Subcutaneous abdominal adipose tissue (tissue), 5 donors: ENCODE measurements around the gene WASHC4.

Source experiments
- H3K27ac ChIP-seq: one replicate; pipeline ENCODE4 v1.7.0; 2013; ENCODE audit warnings: low read depth, mild to moderate bottlenecking, inconsistent platforms, low read length, moderate library complexity
- H3K27me3 ChIP-seq, 5 donors: one replicate each; pipeline ENCODE4 v1.7.0; 2013; ENCODE audit warnings: low read length in 5 of 5, inconsistent platforms in 1 of 5; ENCODE audit not compliant: control insufficient read depth in 5 of 5, insufficient read depth in 4 of 5
- H3K36me3 ChIP-seq, 5 donors: one replicate each; pipeline ENCODE4 v1.7.0; 2013; ENCODE audit warnings: low read length in 5 of 5; ENCODE audit not compliant: control insufficient read depth in 5 of 5, insufficient read depth in 5 of 5
- H3K4me1 ChIP-seq, 5 donors: one replicate each; pipeline ENCODE4 v1.7.0; 2013; ENCODE audit warnings: low read length in 5 of 5, mild to moderate bottlenecking in 3 of 5, moderate library complexity in 1 of 5; ENCODE audit not compliant: control insufficient read depth in 5 of 5, insufficient read depth in 5 of 5
- H3K4me3 ChIP-seq, 5 donors: one replicate each; pipeline ENCODE4 v1.7.0; 2013; ENCODE audit warnings: low read length in 5 of 5, low read depth in 1 of 5
- H3K9ac ChIP-seq, 5 donors: one replicate each; pipeline ENCODE4 v1.7.0; 2013; ENCODE audit warnings: low read length in 5 of 5, mild to moderate bottlenecking in 4 of 5, moderate library complexity in 3 of 5
- H3K9me3 ChIP-seq, 5 donors: one replicate each; pipeline ENCODE4 v1.7.0; 2013; ENCODE audit warnings: low read length in 5 of 5; ENCODE audit not compliant: control insufficient read depth in 5 of 5
- donor health status: healthy.
- donor health status: healthy.
- donor health status: healthy.
- donor health status: healthy.
- donor health status: healthy.

The WASHC4 gene

DNA sequence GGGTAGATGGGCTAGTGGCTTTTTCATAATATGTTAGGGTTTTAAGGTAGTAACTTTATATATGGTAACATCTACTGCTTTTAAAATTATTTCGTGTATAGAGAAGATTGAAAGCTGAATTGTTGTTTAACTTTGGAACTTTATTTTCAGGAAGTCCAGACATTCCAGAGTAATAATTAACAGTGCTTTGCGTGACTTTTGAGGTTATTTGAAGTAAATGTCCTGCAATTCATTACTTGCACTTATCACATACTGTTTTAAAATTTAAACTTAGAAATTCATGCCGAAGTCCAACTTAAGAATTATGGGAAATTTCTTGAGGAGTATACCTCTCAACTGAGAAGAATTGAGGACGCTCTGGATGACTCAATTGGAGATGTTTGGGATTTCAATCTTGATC is 3.3 kb downstream of the WASHC4 start:
- Histone ChIP-seq H3K4me3 (no peak overlapping the region), H3K4me1 (peaks cover 0 to 46% (median 33%) of the 10 kb centered on the region in 5 donors), H3K36me3 (peaks cover 8 to 24% (median 15%) of the 10 kb centered on the region in 5 donors), H3K9me3 (no peaks in the 10 kb centered on the region), H3K9ac (peak overlapping the region in 2 of 5 donors; percentile 45 to 53), H3K27ac (no peak overlapping the region), H3K27me3 (no peaks in the 10 kb centered on the region)

DNA sequence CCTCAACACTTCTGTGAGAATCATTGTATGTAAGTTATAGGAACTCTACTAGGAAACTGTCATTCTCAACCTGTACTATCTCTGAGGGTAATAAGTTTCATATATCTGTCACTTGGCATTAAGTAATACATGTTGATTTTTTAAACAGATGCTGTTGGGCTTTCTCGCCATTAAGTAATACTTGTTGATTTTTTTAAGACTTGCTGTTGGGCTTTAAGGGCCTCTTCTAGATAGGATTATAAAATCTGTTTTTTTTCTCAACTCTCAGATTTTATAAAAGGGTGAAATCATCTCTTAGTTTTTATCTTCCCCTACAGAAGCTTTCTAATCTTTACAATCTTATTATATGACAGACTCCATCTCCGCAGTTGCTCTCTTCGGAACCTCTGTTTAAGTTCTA is 5.6 kb downstream of the WASHC4 start:
- no peak overlapping the region for H3K27ac ChIP-seq
- no peaks in the 10 kb centered on the region for H3K9me3 ChIP-seq
- H3K4me1 ChIP-seq = peaks cover 0 to 38% (median 27%) of the 10 kb centered on the region in 5 donors
- no peaks in the 10 kb centered on the region for H3K27me3 ChIP-seq
- no peak overlapping the region for H3K9ac ChIP-seq
- H3K36me3 ChIP-seq = peaks cover 22 to 46% (median 34%) of the 10 kb centered on the region in 5 donors
- no peak overlapping the region for H3K4me3 ChIP-seq

DNA sequence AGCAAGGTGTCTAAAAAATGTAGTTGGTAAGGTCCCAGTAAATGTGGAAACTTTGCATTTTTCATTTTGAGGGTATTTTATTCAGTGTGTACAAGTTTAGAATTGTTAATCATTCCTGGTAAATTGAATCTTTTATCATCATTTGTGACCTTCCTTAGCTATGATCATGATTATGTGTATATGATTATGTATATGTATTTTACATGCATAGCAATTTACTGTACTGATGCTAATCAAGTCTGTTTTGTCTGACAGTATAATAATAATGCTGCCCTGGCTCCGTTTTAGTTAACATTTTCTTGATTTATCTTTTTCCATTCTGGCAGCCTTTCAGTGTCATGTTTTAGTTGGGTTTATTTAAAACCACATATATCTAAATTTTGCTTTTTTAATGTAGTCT is 9.4 kb downstream of the WASHC4 start:
- no peaks in the 10 kb centered on the region for H3K27me3 ChIP-seq
- H3K36me3 ChIP-seq = peaks cover 47 to 73% (median 67%) of the 10 kb centered on the region in 5 donors
- no peak overlapping the region for H3K27ac ChIP-seq
- peaks cover 0 to 8% (median 3%) of the 10 kb centered on the region in 5 donors for H3K4me1 ChIP-seq
- H3K9ac ChIP-seq = no peak overlapping the region
- H3K9me3 ChIP-seq = no peaks in the 10 kb centered on the region
- no peak overlapping the region for H3K4me3 ChIP-seq

DNA sequence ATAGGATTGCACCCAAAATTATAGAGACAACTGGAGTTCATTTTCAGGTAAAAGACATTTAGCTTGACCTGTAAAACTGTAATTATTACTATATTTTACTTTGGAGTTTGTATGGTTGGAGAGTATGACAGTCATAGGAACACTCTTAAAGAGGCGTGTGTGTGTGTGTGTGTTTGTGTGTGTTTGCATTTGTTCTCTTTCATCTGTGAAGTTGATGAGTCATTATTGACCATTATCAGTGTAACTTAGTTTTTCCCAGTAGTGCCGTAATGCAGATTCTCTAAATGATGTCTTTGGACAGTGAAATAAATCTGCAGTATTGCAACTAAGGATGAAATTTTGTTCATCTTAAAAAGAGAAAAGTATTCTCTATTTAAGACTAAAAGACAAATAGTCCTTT is 13.0 kb downstream of the WASHC4 start:
- Histone ChIP-seq H3K27ac (no peak overlapping the region), H3K36me3 (peaks cover 63 to 91% (median 84%) of the 10 kb centered on the region in 5 donors), H3K9ac (no peak overlapping the region), H3K9me3 (no peaks in the 10 kb centered on the region), H3K4me1 (no peaks in the 10 kb centered on the region), H3K27me3 (no peaks in the 10 kb centered on the region), H3K4me3 (no peak overlapping the region)

DNA sequence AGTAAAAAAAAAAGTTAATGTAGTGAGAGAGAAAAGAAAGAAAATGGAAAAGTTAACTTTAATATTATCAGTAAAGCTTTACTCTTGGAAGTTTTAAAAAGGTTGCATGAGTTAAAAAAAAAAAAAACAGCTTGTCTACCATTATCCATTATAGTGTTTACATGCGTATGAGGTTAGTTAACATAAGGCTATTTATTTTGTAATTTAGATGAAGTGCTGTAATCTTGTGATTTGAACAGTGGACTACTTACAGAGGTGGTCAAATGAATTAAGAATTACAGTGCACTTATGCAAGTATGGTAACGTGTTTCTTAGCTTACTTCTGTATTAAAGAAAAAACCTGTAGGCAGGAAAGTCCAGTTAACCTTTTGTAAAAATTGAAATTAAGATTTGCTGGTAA is 30.7 kb downstream of the WASHC4 start:
- H3K9me3 ChIP-seq = no peaks in the 10 kb centered on the region
- peaks cover 41 to 69% (median 63%) of the 10 kb centered on the region in 5 donors for H3K36me3 ChIP-seq

DNA sequence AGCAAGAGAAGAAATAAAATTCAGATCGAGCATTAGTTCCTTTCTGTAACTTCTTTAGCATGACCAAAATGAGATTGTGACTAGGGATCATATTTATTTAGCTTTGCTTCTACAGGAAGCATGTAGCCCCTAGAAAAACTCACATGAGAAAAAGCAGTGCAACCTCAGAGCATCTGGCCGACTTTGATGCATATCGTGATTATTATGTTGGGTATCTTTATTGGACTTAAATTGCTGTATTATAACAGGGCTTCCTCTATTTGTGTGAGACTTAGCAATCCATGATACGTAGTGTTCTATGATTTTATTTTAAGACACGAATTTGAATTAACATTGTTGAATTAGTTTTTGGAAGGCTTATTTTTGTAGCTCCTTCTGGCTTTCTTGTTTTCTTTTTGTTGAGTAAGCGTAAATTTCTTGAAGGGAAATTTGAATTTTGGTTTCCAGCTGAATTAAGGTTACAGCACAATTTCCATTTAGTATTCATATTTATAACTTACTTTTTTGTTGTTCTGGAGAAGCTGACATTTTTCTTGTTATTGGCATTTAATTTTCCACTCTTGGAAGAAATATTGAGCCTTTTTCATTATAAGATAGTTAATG is 33.9 kb downstream of the WASHC4 start:
- Histone ChIP-seq H3K27ac (no peak overlapping the region), H3K9ac (no peak overlapping the region), H3K4me1 (no peaks in the 10 kb centered on the region), H3K36me3 (peaks cover 38 to 73% (median 45%) of the 10 kb centered on the region in 5 donors), H3K4me3 (no peak overlapping the region), H3K27me3 (no peaks in the 10 kb centered on the region), H3K9me3 (no peaks in the 10 kb centered on the region)

More for the DNA sequence above, 30.7 kb downstream of the WASHC4 start:
- Histone ChIP-seq H3K4me1 (no peaks in the 10 kb centered on the region), H3K27ac (no peak overlapping the region), H3K9ac (no peak overlapping the region), H3K4me3 (no peak overlapping the region), H3K27me3 (no peaks in the 10 kb centered on the region)

DNA sequence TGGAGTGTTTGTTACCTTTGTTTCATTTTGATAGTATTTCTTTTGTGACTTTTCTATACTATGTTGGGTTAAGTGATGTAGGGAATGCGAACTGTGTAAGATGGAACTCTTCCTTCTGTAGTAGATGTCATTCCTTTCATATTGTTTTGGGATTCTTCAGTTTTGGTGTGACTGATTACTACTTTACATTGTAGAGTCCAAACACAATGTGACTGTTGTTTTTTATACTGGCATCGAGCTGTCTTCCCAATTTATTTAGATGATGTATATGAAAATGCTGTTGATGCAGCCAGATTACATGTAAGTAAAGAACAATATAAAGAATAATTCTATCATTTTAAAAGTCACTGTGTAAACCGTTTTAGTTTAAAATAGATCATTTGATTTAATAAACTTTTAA is 34.7 kb downstream of the WASHC4 start:
- H3K4me3 ChIP-seq = no peak overlapping the region
- no peaks in the 10 kb centered on the region for H3K27me3 ChIP-seq
- H3K27ac ChIP-seq = no peak overlapping the region
- peaks cover 36 to 73% (median 46%) of the 10 kb centered on the region in 5 donors for H3K36me3 ChIP-seq
- no peaks in the 10 kb centered on the region for H3K9me3 ChIP-seq
- H3K9ac ChIP-seq = no peak overlapping the region
- no peaks in the 10 kb centered on the region for H3K4me1 ChIP-seq

DNA sequence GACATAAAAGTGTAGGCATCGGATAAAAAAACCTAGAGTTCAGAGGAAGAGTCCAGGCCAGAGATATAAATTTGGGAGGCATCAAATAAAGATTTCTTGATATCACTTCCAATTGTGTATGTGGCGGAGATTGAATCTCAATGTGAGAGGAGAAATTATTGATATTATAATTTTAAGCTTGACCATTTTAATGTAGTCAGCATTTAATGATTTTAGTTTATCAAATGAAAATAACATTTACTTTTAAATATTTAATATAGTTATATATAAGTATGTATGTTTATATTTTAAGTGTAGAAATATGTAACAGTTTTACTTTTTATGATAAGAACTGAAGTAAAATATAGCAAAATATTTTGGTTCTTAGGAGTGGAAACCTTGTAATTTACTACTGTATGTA is 48.7 kb downstream of the WASHC4 start:
- no peak overlapping the region for H3K4me3 ChIP-seq
- H3K27me3 ChIP-seq = no peaks in the 10 kb centered on the region
- no peak overlapping the region for H3K27ac ChIP-seq
- H3K9ac ChIP-seq = no peak overlapping the region
- no peaks in the 10 kb centered on the region for H3K9me3 ChIP-seq
- H3K36me3 ChIP-seq = peaks cover 41 to 64% (median 62%) of the 10 kb centered on the region in 5 donors
- no peaks in the 10 kb centered on the region for H3K4me1 ChIP-seq

DNA sequence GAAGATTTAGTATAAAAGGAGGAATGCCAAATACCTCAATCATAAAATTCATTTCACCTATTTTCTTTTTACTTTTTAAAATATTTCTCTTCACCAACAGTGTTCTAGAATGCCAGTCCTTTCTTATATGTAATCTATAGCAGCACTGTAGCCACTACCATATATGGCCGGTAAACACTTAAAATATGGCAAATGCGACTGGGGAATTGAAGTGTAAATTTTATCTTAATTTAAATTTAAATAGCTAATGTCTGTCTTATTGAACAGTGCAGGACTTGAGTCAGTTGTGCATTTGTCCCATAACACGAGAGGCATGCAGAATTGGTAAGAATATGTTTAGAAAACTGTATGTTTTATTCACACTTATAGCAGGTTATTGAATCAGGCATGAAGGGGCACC is 50.1 kb downstream of the WASHC4 start:
- Histone ChIP-seq H3K9me3 (no peaks in the 10 kb centered on the region), H3K9ac (no peak overlapping the region), H3K27me3 (no peaks in the 10 kb centered on the region), H3K4me3 (no peak overlapping the region), H3K4me1 (no peaks in the 10 kb centered on the region), H3K36me3 (peaks cover 45 to 67% (median 58%) of the 10 kb centered on the region in 5 donors), H3K27ac (no peak overlapping the region)

DNA sequence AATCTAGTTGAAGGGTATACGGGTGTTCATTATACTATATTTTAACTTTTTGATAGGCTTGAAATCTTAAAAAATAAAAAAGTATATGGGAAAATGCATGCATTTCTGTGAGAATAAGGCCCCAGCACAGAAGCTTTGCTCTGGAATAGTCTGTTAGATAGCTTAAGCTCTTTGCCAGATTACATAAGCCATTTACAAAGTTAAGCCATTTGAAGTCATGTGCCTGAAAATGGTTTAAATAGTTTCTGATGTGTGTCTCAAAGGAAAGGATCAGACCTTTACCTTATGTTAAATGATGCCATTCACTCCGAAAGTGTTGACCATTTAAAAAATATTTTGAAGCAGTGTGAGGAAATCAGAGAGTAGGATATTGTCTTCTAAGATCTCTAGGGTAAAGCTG is 51.3 kb downstream of the WASHC4 start:
- no peak overlapping the region for H3K27ac ChIP-seq
- H3K27me3 ChIP-seq = no peaks in the 10 kb centered on the region
- peaks cover 45 to 62% (median 57%) of the 10 kb centered on the region in 5 donors for H3K36me3 ChIP-seq
- no peak overlapping the region for H3K9ac ChIP-seq
- H3K4me1 ChIP-seq = no peaks in the 10 kb centered on the region
- H3K4me3 ChIP-seq = no peak overlapping the region
- H3K9me3 ChIP-seq = no peaks in the 10 kb centered on the region
